Neutrophil (primary cell): ENCODE data around the gene MPC2.

ENCODE experiments used
- H3K27ac ChIP-seq: fragments of 200-600 bp; sonication (generic); 2 replicates; pipeline ENCODE4 v1.5.1; 2016; ENCODE audit warnings: mild to moderate bottlenecking, moderate library complexity
- H3K27me3 ChIP-seq: fragments of 200-600 bp; sonication (generic); 2 replicates; pipeline ENCODE4 v1.6.0; 2016; ENCODE audit warnings: mild to moderate bottlenecking
- H3K36me3 ChIP-seq: fragments of 200-600 bp; sonication (generic); 2 replicates; pipeline ENCODE4 v1.5.1; 2017
- H3K4me1 ChIP-seq, 2 experiments: fragments of 200-600 bp in 1 of 2; sonication (generic) in 1 of 2; 1 replicate in 1 of 2; 2 replicates in 1 of 2; pipeline versions ENCODE4 v1.5.1 to v1.6.1; 2013 to 2016; ENCODE audit warnings: low read depth in 1 of 2, low read length in 1 of 2, mild to moderate bottlenecking in 1 of 2, moderate library complexity in 1 of 2; ENCODE audit not compliant: control insufficient read depth in 1 of 2, insufficient read depth in 1 of 2
- H3K4me3 ChIP-seq, 2 experiments: fragments of 200-600 bp in 1 of 2; sonication (generic) in 1 of 2; 1 replicate in 1 of 2; 2 replicates in 1 of 2; pipeline ENCODE4 v1.5.1; 2013 to 2016; ENCODE audit warnings: low read depth in 1 of 2, low read length in 1 of 2, mild to moderate bottlenecking in 1 of 2, moderate library complexity in 1 of 2
- H3K9me3 ChIP-seq: fragments of 200-600 bp; sonication (generic); 2 replicates; pipeline ENCODE4 v1.5.1; 2016
- TF ChIP-seq, protein P1 (sequence below): fragments of 200-600 bp; sonication (generic); IDR thresholded peaks from 2 replicates; pipeline ENCODE4 v1.5.1; 2016; ENCODE audit warnings: antibody characterized with exemption

The MPC2 gene

DNA sequence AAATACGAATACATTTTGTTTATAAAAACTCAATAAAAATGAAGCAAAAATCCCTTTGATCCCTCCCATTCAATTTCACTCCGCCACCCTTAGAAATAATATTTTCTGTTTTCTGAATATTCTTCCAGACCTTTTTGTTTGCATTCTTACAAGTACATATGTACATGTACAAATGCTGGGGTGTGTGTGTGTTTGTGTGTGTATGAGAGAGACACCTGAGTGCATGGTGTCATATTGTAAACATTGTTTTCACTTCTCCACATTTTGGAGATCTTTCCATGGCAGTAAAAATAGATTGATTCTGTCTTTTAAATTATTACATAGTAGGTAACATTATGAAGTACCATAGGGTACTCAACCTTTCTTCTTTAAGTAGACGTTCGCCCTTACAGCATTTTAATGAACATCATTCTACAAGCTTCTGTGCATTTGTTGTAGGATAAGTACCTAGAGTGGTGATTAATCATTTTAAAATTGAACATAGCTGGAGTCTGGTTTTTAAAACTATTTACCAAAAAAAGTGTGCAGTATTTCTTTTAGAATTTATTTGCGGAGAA lies 1.3 kb upstream of the MPC2 start:
- Histone ChIP-seq H3K27me3 (no peaks in the 10 kb centered on the region), H3K36me3 (no peaks in the 10 kb centered on the region), H3K9me3 (no peaks in the 10 kb centered on the region), H3K4me1 (peaks cover 31 to 37% of the 10 kb centered on the region in 2 experiments), H3K4me3 (peak overlapping the region; percentile 92 to 96), H3K27ac (no peak overlapping the region)
- TF ChIP-seq, protein P1, sequence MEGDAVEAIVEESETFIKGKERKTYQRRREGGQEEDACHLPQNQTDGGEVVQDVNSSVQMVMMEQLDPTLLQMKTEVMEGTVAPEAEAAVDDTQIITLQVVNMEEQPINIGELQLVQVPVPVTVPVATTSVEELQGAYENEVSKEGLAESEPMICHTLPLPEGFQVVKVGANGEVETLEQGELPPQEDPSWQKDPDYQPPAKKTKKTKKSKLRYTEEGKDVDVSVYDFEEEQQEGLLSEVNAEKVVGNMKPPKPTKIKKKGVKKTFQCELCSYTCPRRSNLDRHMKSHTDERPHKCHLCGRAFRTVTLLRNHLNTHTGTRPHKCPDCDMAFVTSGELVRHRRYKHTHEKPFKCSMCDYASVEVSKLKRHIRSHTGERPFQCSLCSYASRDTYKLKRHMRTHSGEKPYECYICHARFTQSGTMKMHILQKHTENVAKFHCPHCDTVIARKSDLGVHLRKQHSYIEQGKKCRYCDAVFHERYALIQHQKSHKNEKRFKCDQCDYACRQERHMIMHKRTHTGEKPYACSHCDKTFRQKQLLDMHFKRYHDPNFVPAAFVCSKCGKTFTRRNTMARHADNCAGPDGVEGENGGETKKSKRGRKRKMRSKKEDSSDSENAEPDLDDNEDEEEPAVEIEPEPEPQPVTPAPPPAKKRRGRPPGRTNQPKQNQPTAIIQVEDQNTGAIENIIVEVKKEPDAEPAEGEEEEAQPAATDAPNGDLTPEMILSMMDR = no peak

DNA sequence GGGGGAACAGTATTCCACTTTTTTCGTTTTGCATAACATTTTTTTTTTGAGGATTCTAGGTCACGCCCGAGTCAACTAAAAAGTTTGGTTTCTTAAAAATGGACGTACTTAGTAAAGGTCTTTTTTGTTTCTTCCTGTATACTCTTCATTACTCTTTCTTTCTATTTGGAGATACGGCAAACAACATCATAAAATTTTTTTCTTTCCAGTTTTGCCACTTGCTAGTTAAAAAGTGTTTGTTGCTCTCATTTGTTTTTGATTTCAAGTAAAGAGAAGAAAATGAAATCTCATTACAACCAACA lies 788 bp upstream of the MPC2 start:
- Histone ChIP-seq H3K4me3 (peak overlapping the region; percentile 92 to 96), H3K27me3 (no peaks in the 10 kb centered on the region), H3K27ac (peak overlapping the region; percentile 95), H3K9me3 (no peaks in the 10 kb centered on the region), H3K4me1 (peaks cover 31 to 37% of the 10 kb centered on the region in 2 experiments), H3K36me3 (no peaks in the 10 kb centered on the region)
- TF ChIP-seq, protein P1 = no peak

- TF ChIP-seq, protein P1 = peak; percentile 65
- Histone ChIP-seq H3K4me3 (peak within 1 kb of the TSS; percentile 92 to 96), H3K27ac (peak within 1 kb of the TSS; percentile 95), H3K4me1 (peaks cover 31 to 37% of the 10 kb centered on the region in 2 experiments), H3K27me3 (no peaks in the 10 kb centered on the region), H3K36me3 (no peaks in the 10 kb centered on the region), H3K9me3 (no peaks in the 10 kb centered on the region)
Observed at GRCh38 chr1:167936068-167936929, 573 bp downstream of the MPC2 start, which contains the start of gene DCAF6. Gene DCAF6 (plus strand): TSS chr1:167936683. CDS start chr1:167936912, 229 bp downstream.

- no peaks in the 10 kb centered on the region for H3K27me3 ChIP-seq
- TF ChIP-seq, protein P1 = no peak
Observed at GRCh38 chr1:167935216-167936067, 1.4 kb downstream of the MPC2 start.

DNA sequence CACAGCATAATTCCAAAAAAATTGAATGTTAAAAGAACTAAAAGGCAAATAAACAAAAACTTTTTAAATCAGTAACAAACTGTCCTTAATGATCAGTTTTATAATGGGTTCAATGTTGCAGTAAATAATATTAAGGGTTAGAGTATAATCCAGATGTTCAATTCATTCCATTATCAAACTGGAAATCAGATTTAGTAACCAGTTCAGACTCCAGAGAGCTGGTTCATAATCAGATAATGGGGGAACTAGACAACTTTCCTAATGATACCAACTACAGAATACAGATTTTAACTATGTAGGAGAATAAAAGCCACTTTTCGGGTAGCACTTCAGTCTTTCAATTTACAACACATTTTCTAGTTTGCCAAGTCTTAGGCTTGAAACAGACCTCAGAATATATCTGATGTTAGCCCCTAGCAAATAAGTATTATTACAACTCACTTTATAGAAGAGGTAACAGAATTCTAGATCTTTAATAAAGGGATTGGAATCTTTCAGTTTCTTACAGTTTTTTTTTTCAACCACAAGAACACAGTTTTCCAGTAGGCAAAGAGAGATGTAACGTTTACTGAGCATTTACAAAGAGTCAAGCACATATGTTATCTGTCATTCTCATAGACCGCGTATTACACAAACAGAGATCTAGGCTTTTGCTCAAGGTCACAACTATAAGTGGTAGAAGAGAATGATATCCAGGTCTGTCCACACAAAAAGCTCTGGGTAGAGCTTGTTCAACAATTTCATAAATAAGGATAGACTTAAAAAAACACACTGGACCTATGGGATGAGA lies 2.3 kb downstream of the MPC2 start:
- Histone ChIP-seq H3K36me3 (no peaks in the 10 kb centered on the region), H3K9me3 (no peaks in the 10 kb centered on the region), H3K27ac (peak overlapping the region; percentile 95), H3K4me3 (peak overlapping the region; percentile 92 to 96), H3K4me1 (peaks cover 31 to 37% of the 10 kb centered on the region in 2 experiments), H3K27me3 (no peaks in the 10 kb centered on the region)
- TF ChIP-seq, protein P1 = no peak

More at GRCh38 chr1:167935216-167936067, 1.4 kb downstream of the MPC2 start:
- H3K4me3 ChIP-seq = peak overlapping the region; percentile 92 to 96
- peak overlapping the region; percentile 95 for H3K27ac ChIP-seq
- H3K4me1 ChIP-seq = peaks cover 31 to 37% of the 10 kb centered on the region in 2 experiments
- no peaks in the 10 kb centered on the region for H3K36me3 ChIP-seq
- H3K9me3 ChIP-seq = no peaks in the 10 kb centered on the region
